HepG2 (cell line): ENCODE results near the gene FBLL1. TPM values are rescaled to one million over a fixed set of nuclear protein-coding genes. Genes with fewer than 3 reads are reported as not detected.

ENCODE experiments used
- ARNT2 ChIP-seq: sonication (generic); formaldehyde crosslinking; IDR thresholded peaks from 2 replicates; pipeline ENCODE4 v1.8.0; 2022; ENCODE audit warnings: mild to moderate bottlenecking, low read depth, missing genetic modification reagents, moderate library complexity
- CBX5 ChIP-seq: sonication (generic); formaldehyde crosslinking; IDR thresholded peaks from 2 replicates; pipeline ENCODE4 v1.4.0; 2020; ENCODE audit warnings: missing genetic modification reagents, borderline replicate concordance
- FIP1L1 ChIP-seq: fragments of 200-400 bp; formaldehyde crosslinking; IDR thresholded peaks from 2 replicates; pipeline ENCODE4 v1.6.1; 2018; ENCODE audit warnings: low read depth, mild to moderate bottlenecking, low read length, moderate library complexity, borderline replicate concordance; ENCODE audit not compliant: insufficient read depth
- FLYWCH1 ChIP-seq: sonication (generic); formaldehyde crosslinking; IDR thresholded peaks from 2 replicates; pipeline ENCODE4 v1.8.1; 2023; ENCODE audit warnings: mild to moderate bottlenecking, missing genetic modification reagents
- FOSL2 ChIP-seq: sonication (generic); formaldehyde crosslinking; IDR thresholded peaks from 2 replicates; pipeline ENCODE4 v1.4.0; 2020; ENCODE audit warnings: missing genetic modification reagents
- FOXK1 ChIP-seq: sonication (generic); formaldehyde crosslinking; IDR thresholded peaks from 2 replicates; pipeline ENCODE4 v1.4.0; 2020; ENCODE audit warnings: low read depth, missing genetic modification reagents, borderline replicate concordance
- FOXK2 ChIP-seq: fragments of 450-650 bp; IDR thresholded peaks from 2 replicates; pipeline ENCODE4 v1.6.1; 2016
- KLF9 ChIP-seq: IDR thresholded peaks from 2 replicates; pipeline ENCODE4 v1.6.1; 2016; ENCODE audit warnings: low read depth
- PREB ChIP-seq: sonication (generic); formaldehyde crosslinking; IDR thresholded peaks from 2 replicates; pipeline ENCODE4 v1.4.0; 2020; ENCODE audit warnings: missing genetic modification reagents
- TGIF2 ChIP-seq: IDR thresholded peaks from 2 replicates; pipeline ENCODE4 v1.6.1; 2016; ENCODE audit warnings: control low read depth, missing compliant biosample characterization
- ZBTB10 ChIP-seq: sonication (generic); formaldehyde crosslinking; IDR thresholded peaks from 2 replicates; pipeline ENCODE4 v1.4.0; 2020; ENCODE audit warnings: missing genetic modification reagents, borderline replicate concordance
- ZIK1 ChIP-seq: sonication (generic); formaldehyde crosslinking; IDR thresholded peaks from 2 replicates; pipeline ENCODE4 v1.5.0; 2020; ENCODE audit warnings: mild to moderate bottlenecking, low read depth, missing genetic modification reagents, borderline replicate concordance
- ZNF609 ChIP-seq: sonication (generic); formaldehyde crosslinking; IDR thresholded peaks from 2 replicates; pipeline ENCODE4 v1.4.0; 2020; ENCODE audit warnings: mild to moderate bottlenecking, missing genetic modification reagents, borderline replicate concordance
- ZNF773 ChIP-seq: sonication (generic); formaldehyde crosslinking; IDR thresholded peaks from 2 replicates; pipeline ENCODE4 v1.4.0; 2020; ENCODE audit warnings: missing genetic modification reagents, borderline replicate concordance
- polyA plus RNA-seq, 8 experiments: library from polyadenylated mRNA; depleted of rRNA in 3 of 8; stranded (reverse) in 7 of 8; unstranded in 1 of 8; fragments of >200 nt; fragmentation: Illumina TruSeq in 4 of 8; extraction: Trizol in 4 of 8; gene quantifications; 2 replicates each; pipeline versions ENCODE4 v1.2.1 to v1.2.3, GENCODE V29; 2011 to 2016; ENCODE audit warnings: low read depth in 4 of 8, missing spikeins in 1 of 8, mixed read lengths in 1 of 8; ENCODE audit not compliant: insufficient read depth in 1 of 8
- total RNA-seq, 5 experiments: library from RNA; depleted of rRNA; stranded (reverse); fragments of >200 nt; fragmentation: Illumina TruSeq; extraction: Trizol; gene quantifications; 2 replicates each; pipeline ENCODE4 v1.2.3, GENCODE V29; 2016; ENCODE audit warnings: low read depth in 1 of 5

FBLL1 gene
- total and polyA plus RNA-seq, 2 of the 13 experiments (the other 11 are each of a cell fraction or from before 2014, with no cell fraction given) = 0.17 to 0.18 TPM

DNA sequence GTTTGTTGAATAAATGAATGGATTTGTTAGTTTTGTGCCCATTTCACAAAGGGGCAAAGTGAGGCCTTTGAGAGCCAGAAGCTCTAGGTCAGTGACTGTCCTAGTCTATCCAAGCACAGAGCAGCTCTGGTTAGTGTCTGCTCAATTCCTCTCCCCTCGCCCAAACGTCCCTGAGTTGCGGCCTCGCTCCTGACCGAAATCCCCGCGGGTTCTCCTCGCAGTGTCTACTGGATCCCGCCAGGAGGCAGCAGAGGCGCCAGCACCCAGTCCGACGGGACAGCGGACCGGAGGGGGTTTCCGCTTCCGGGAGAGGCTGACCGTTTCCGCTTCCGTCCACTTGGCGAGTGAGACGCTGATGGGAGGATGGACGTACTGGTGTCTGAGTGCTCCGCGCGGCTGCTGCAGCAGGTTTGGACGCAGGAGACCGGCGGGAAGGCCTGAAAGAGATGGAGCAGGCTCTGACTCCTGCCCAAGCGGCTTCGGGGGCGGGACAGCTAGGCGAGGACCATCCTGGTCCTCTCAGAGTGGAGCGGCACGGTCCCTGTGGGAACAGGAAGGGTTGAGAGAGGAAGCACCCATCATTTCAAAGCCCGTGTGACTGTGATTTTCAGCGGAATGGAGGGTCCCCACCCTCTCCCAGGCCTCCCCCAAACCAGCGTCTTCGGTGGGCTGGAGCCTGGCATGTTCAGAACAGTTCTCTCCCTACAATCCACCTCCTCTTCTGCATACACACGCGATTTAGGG lies 42.8 kb upstream of the FBLL1 start, which contains the start of gene RARS1 (continued):
- TF ChIP-seq FOXK1 (peak; percentile 88; the same call in 1 of the 2 replicates), TGIF2 (peak; percentile 81), ARNT2 (peak; percentile 74; the same call in 1 of the 2 replicates), FLYWCH1 (no peak), ZNF609 (no peak), ZIK1 (CRISPR knock-in tag) (no peak), CBX5 (peak; percentile 94; the same call in 1 of the 2 replicates), KLF9 (CRISPR knock-in tag) (peak; percentile 73; the same call in 1 of the 2 replicates), FOXK2 (no peak), FOSL2 (peak; percentile 65; the same call in 1 of the 2 replicates), PREB (CRISPR knock-in tag) (0 out of 2 replicates have a peak, but pooled peaks have one; percentile 42), ZNF773 (CRISPR knock-in tag) (0 out of 2 replicates have a peak, but pooled peaks have one; percentile 68), ZBTB10 (CRISPR knock-in tag) (0 out of 2 replicates have a peak, but pooled peaks have one; percentile 15), FIP1L1 (0 out of 2 replicates have a peak, but pooled peaks have one; percentile 56)
